Karpas-422 (cell line): ENCODE data around the gene PSD. TPM values are rescaled to one million over a fixed set of nuclear protein-coding genes. Genes with fewer than 3 reads are reported as not detected.
"Not testable (repeated sequence)": the region's sequence is repeated elsewhere in the genome, so short reads cannot be mapped to it uniquely, and the experiment has no call there.

ENCODE experiments used
- DNase-seq: peaks from one replicate; pipeline ENCODE4 v3.0.0-alpha.2; 2015
- H2AFZ ChIP-seq: fragments of 200-600 bp; sonication (generic); 2 replicates; pipeline ENCODE4 v1.6.1; 2014; ENCODE audit warnings: antibody characterized with exemption, low read length, mixed read lengths
- H3K27ac ChIP-seq: fragments of 200-600 bp; sonication (generic); 2 replicates; pipeline ENCODE4 v1.5.1; 2014; ENCODE audit warnings: mild to moderate bottlenecking, low read length, moderate library complexity
- H3K27me3 ChIP-seq: fragments of 200-600 bp; sonication (generic); 2 replicates; pipeline ENCODE4 v1.6.1; 2014; ENCODE audit warnings: low read length, mixed read lengths
- H3K36me3 ChIP-seq: fragments of 200-600 bp; sonication (generic); 2 replicates; pipeline ENCODE4 v1.6.1; 2014; ENCODE audit warnings: low read length, mixed read lengths; ENCODE audit not compliant: insufficient read depth
- H3K4me1 ChIP-seq: fragments of 200-600 bp; sonication (generic); 2 replicates; pipeline ENCODE4 v1.6.1; 2014; ENCODE audit warnings: mild to moderate bottlenecking, low read length, mixed read lengths
- H3K4me2 ChIP-seq: fragments of 200-600 bp; sonication (generic); 2 replicates; pipeline ENCODE4 v1.6.1; 2014; ENCODE audit warnings: low read length, low read depth, mild to moderate bottlenecking; ENCODE audit not compliant: poor library complexity, severe bottlenecking
- H3K4me3 ChIP-seq: fragments of 200-600 bp; sonication (generic); 2 replicates; pipeline ENCODE4 v1.5.1; 2014; ENCODE audit warnings: mild to moderate bottlenecking, antibody characterized with exemption, low read length, mixed read lengths
- H3K79me2 ChIP-seq: fragments of 200-600 bp; sonication (generic); 2 replicates; pipeline ENCODE4 v1.6.1; 2014; ENCODE audit warnings: mild to moderate bottlenecking, low read length, mixed read lengths
- H3K9ac ChIP-seq: fragments of 200-600 bp; sonication (generic); 2 replicates; pipeline ENCODE4 v1.6.0; 2014; ENCODE audit warnings: low read length
- H3K9me2 ChIP-seq: fragments of 200-600 bp; sonication (generic), shearing (Covaris generic); replicated peaks from 2 replicates; pipeline ENCODE4 v1.6.0; 2014; ENCODE audit warnings: mild to moderate bottlenecking, low read length, moderate library complexity; ENCODE audit not compliant: insufficient read depth
- H3K9me3 ChIP-seq: fragments of 300-700, 200-600 bp; sonication (generic); 2 replicates; pipeline ENCODE4 v1.6.1; 2014; ENCODE audit warnings: low read length, mixed read lengths
- H4K20me1 ChIP-seq: fragments of 200-600 bp; sonication (generic); 2 replicates; pipeline ENCODE4 v1.6.1; 2014; ENCODE audit warnings: mild to moderate bottlenecking, antibody characterized with exemption, low read length, low read depth; ENCODE audit not compliant: insufficient read depth
- total RNA-seq: library from RNA; depleted of rRNA; stranded (reverse); fragments of >200 nt; shearing (Covaris generic); gene quantifications from 2 replicates; pipeline ENCODE4 v1.2.3, GENCODE V29; 2014; ENCODE audit warnings: low replicate concordance

Gene PSD
- total RNA-seq, 1 experiment from 2014 or later: 0.19 TPM

DNA sequence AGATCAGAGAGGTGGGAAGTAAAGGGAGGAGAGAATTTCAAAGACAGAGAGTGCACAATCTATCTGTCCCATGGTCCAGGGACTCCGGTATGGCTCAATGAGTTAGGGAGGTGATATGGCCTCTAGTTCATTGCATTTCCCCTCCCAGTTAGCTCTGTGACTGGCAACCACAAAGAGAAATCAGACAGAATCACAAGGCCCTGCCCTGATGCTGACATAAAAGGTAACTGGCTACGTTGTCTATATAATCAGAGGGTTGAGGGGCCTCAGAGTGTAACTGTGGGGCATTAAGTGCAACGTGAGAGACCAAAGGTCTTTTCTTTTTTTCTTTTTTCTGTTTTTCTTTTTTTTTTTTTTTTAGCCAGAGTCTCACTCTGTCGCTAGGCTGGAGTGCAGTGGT, 40.1 kb upstream of the PSD start:
- Histone ChIP-seq H4K20me1 (no peaks in the 10 kb centered on the region), H3K9ac (no peak overlapping the region), H3K4me1 (peaks cover 34% of the 10 kb centered on the region), H2AFZ (no peak overlapping the region), H3K9me3 (no peaks in the 10 kb centered on the region), H3K27ac (no peak overlapping the region), H3K9me2 (no peaks in the 10 kb centered on the region), H3K27me3 (no peaks in the 10 kb centered on the region), H3K79me2 (no peaks in the 10 kb centered on the region), H3K4me3 (no peak overlapping the region), H3K36me3 (no peaks in the 10 kb centered on the region), H3K4me2 (no peak overlapping the region)
- no peak for DNase-seq

DNA sequence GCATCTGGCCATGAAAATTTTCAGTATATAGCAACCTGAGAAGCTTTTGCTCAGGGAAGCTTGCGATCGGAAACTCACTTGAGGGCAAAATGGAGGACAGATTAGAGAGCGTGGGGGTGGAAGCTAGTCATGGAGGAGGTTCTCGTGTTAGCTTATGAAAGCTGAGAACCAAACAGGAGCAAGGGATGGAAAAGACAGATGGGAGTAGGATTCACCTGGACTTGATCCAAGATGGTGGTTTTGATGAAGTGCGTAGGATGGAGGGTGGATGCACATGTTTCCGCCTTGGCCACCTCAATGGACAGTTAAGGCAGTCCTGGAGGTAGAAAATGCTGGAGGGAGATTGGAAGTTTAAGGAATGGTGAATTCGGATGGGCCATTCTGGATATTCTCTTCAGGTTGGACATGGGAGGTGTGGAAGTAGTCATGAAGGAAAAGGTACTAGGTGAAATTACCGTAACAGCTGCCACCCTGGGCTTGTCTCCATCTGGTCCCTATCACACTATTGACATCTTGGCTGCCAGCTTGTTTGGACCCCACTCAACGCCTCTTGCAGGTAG, 39.1 kb upstream of the PSD start:
- Histone ChIP-seq H3K27ac (no peak overlapping the region), H3K79me2 (no peaks in the 10 kb centered on the region), H3K36me3 (no peaks in the 10 kb centered on the region), H4K20me1 (no peaks in the 10 kb centered on the region), H2AFZ (no peak overlapping the region), H3K9me3 (no peaks in the 10 kb centered on the region), H3K4me3 (no peak overlapping the region), H3K4me1 (peaks cover 44% of the 10 kb centered on the region), H3K9ac (no peak overlapping the region), H3K27me3 (no peaks in the 10 kb centered on the region), H3K9me2 (no peaks in the 10 kb centered on the region), H3K4me2 (no peak overlapping the region)
- DNase-seq: no peak

DNA sequence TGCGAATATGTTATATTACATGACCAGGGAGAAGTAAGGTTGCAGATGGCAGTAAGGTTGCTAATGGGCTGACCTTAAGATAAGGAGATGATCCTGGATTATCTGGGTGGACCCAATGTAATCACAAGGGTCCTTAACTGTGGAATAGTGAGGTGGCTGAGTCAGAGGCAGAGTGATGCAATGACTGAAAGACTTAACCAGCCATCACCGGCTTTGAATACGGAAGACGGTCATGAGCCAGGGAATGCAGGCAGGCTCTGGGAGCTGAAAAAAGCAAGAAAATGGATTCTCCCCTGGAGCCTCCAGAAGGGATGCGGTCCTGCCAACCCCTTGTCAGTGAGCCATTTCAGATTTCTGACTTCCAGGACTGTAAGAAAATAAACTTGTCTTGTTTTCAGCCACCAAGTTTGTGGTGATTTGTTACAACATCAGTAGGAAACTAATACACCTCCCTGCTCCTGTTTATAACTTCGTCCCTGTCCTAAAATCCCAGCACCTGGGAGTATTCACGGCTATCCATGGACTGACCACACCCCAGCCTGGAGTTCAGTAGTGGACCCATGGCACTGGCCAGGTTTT, 37.4 kb upstream of the PSD start:
- Histone ChIP-seq H3K9me3 (no peaks in the 10 kb centered on the region), H3K9me2 (no peaks in the 10 kb centered on the region), H3K79me2 (peaks cover 9% of the 10 kb centered on the region), H3K4me1 (peaks cover 43% of the 10 kb centered on the region), H3K4me3 (no peak overlapping the region), H3K9ac (no peak overlapping the region), H3K27me3 (no peaks in the 10 kb centered on the region), H2AFZ (no peak overlapping the region), H3K27ac (no peak overlapping the region), H3K4me2 (no peak overlapping the region), H4K20me1 (no peaks in the 10 kb centered on the region), H3K36me3 (no peaks in the 10 kb centered on the region)
- DNase-seq: no peak

DNA sequence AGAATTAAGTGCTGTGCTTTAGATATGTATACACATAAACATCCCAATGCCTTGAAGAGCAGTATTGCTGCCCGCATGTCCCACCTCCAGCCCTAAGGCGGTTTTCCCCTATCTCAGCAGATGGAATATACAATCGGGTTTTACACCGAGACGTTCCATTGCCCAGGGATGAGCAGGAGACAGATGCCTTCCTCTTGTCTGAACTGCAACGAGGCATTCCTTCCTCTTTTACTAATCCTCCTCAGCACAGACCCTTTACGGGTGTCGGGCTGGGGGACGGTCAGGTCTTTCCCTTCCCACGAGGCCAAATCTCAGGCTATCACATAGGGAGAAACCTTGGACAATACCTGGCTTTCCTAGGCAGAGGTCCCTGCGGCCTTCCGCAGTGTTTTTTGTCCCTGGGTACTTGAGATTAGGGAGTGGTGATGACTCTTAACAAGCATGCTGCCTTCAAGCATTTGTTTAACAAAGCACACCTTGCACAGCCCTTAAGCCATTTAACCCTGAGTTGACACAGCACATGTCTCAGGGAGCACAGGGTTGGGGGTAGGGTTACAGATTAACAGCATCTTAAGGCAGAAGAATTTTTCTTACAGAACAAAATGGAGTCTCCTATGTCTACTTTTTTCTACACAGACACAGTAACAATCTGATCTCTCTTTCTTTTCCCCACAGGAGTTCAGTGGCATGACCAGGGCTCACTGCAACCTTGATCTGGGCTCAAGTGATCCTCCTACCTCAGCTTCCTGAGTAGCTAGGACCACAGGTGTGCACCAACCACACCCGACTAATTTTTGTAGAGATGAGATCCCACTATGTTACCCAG, 36.3 kb upstream of the PSD start:
- H4K20me1 ChIP-seq: not testable (repeated sequence)
- Histone ChIP-seq H3K27ac (peak overlapping the region; percentile 61), H3K9ac (peak overlapping the region; percentile 33; the same call in 1 of the 2 replicates)

DNA sequence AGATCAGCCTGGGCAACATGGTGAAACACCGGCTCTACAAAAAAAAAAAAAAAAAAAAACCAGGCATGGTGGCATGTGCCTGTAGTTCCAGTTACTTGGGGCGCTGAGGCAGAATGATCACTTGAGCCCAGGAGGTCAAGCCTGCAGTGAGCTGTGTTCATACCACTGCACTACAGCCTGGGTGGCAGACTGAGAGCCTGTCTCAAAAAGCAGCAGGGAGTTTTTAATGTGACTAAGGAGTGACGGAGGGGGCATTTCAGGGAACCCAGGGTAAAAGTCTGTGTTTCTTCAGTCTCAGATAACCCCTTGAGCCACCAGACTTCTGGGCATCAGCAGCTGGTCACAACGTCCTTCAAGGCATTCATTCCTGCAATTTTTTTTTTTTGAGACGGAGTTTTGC, 34.9 kb upstream of the PSD start:
- no peak for DNase-seq
- H3K9me2 ChIP-seq: no peaks in the 10 kb centered on the region
- peaks cover 15% of the 10 kb centered on the region for H3K79me2 ChIP-seq
- H3K4me2 ChIP-seq: peak overlapping the region; percentile 50
- no peaks in the 10 kb centered on the region for H3K27me3 ChIP-seq
- peaks cover 44% of the 10 kb centered on the region for H3K4me1 ChIP-seq
- no peaks in the 10 kb centered on the region for H4K20me1 ChIP-seq
- H3K36me3 ChIP-seq: no peaks in the 10 kb centered on the region
- no peak overlapping the region for H3K27ac ChIP-seq
- no peak overlapping the region for H2AFZ ChIP-seq
- 0 out of 2 replicates have a peak overlapping the region, but pooled peaks have one; percentile 19 for H3K4me3 ChIP-seq
- H3K9me3 ChIP-seq: no peaks in the 10 kb centered on the region
- H3K9ac ChIP-seq: peak overlapping the region; percentile 8; the same call in 1 of the 2 replicates

More for the DNA sequence above, 36.3 kb upstream of the PSD start:
- Histone ChIP-seq H3K4me2 (peak overlapping the region; percentile 50), H3K4me1 (peaks cover 40% of the 10 kb centered on the region), H3K79me2 (peaks cover 14% of the 10 kb centered on the region)
- not testable (repeated sequence) for H3K9me2 ChIP-seq, DNase-seq, H2AFZ ChIP-seq, H3K9me3 ChIP-seq, H3K4me3 ChIP-seq, H3K27me3 ChIP-seq, H3K36me3 ChIP-seq

DNA sequence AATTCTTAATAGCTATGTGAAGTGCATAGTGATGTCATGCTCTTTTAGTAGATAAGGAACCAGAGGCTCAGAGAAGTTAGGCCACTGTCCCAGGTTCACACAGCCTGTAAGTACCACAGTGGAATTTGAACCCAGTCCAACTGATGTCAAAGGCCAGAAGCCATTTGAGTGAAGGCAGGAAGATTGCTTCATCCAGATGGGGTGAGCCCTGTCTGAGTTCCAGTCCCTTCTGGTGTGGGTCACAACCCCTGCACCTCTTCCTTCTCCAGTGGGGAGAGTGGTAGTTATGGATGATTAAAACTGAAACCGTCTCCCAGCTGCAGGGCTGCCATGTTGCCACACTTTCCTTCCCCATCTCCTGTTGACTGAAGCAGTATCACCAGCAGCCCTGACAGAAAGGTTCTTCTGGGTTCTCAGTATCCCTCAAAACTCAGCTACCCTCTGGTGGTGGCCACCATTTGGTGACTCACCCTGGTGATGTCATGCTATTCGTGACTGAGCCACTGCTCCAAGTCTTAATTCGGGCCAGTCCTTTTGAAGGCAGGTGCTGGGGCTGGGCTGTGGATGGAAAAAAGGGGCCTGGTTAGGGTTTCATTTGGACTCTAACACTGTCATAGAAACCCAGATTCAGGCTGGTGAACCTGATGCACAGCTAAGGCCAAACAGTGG, 34.2 kb upstream of the PSD start:
- peaks cover 44% of the 10 kb centered on the region for H3K4me1 ChIP-seq
- H3K4me2 ChIP-seq: peak overlapping the region; percentile 50
- no peak for DNase-seq
- H3K9me3 ChIP-seq: no peaks in the 10 kb centered on the region
- no peak overlapping the region for H3K4me3 ChIP-seq
- no peaks in the 10 kb centered on the region for H4K20me1 ChIP-seq
- no peaks in the 10 kb centered on the region for H3K27me3 ChIP-seq
- H3K36me3 ChIP-seq: no peaks in the 10 kb centered on the region
- no peak overlapping the region for H2AFZ ChIP-seq
- H3K27ac ChIP-seq: no peak overlapping the region
- H3K9me2 ChIP-seq: no peaks in the 10 kb centered on the region
- H3K9ac ChIP-seq: peak overlapping the region; percentile 8; the same call in 1 of the 2 replicates
- H3K79me2 ChIP-seq: peaks cover 15% of the 10 kb centered on the region

DNA sequence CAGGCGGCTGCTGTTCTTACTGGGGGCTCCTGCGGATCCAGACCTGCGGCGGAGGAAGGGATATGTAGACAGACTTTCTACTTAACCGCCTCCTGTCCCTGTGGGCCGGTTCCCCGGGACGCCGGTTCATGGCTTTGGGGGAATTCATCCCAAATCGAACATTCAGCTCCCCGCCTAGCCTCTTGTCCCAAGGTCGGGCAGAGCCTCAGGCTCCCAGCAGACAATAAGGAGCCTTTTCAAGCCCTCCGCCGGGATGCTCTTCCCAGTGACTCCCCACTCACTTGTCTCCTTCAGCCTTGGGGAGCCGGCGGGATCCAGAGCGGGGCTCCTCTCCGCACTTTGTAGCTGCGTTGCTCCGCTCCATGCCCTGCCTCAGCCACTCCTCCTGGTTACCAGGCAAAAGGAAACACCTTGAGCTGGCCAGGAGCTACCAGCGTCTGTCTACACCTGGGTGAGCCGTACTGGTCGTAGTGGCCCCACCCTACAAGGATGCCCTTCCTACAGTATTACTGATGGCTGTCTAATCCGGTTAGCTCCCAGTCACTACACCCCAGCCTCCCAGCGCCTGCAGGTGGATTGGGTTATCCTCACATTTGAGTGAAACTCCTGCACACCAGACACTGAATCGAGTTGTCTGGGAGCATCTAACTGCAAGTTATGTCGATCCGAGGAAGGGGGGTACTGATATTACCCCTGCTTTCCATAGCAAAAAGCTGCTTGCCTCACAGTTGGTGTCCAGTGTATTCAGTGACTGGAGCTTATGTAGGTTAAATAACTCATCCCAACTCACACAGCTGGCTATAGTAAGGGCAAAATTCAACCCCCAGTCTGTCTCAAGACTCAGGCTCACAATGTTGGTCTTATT, 32.8 kb upstream of the PSD start, which contains the start of gene C10orf95:
Gene C10orf95 (minus strand): TSS at position 439 of the 865 bp plus-strand sequence. CDS start 450 bp downstream, outside the sequence.
- Histone ChIP-seq H3K9me3 (no peaks in the 10 kb centered on the region), H3K9ac (peak within 1 kb of the TSS; percentile 90), H3K36me3 (no peaks in the 10 kb centered on the region), H3K4me1 (peaks cover 44% of the 10 kb centered on the region), H3K4me2 (peak within 1 kb of the TSS; percentile 79), H3K4me3 (peak within 1 kb of the TSS; percentile 85), H3K9me2 (no peaks in the 10 kb centered on the region), H3K27ac (peak within 1 kb of the TSS; percentile 62), H3K79me2 (peaks cover 15% of the 10 kb centered on the region), H2AFZ (no peak within 1 kb of the TSS), H4K20me1 (no peaks in the 10 kb centered on the region), H3K27me3 (no peaks in the 10 kb centered on the region)
- DNase-seq: no peak
